SU-DHL-6 (cell line): ENCODE measurements around the gene XIRP2.
"Not testable (repeated sequence)": the region's sequence is repeated elsewhere in the genome, so short reads cannot be mapped to it uniquely, and the experiment has no call there.

Source experiments
- H2AFZ ChIP-seq: fragments of 200-600 bp; sonication (generic); 2 replicates; pipeline ENCODE4 v1.6.1; 2014; ENCODE audit warnings: low read depth, mild to moderate bottlenecking, moderate library complexity, mixed read lengths, antibody characterized with exemption, low read length; ENCODE audit not compliant: severe bottlenecking
- H3F3A ChIP-seq: fragments of 200-600 bp; shearing (Covaris generic); 2 replicates; pipeline ENCODE4 v1.6.0; 2016; ENCODE audit warnings: antibody characterized with exemption, mild to moderate bottlenecking; ENCODE audit not compliant: insufficient read depth
- H3K27ac ChIP-seq: fragments of 200-600 bp; sonication (generic); 2 replicates; pipeline ENCODE4 v1.5.1; 2016; ENCODE audit warnings: low read depth, mild to moderate bottlenecking, low read length, moderate library complexity, mixed read lengths
- H3K27me3 ChIP-seq: fragments of 200-600 bp; sonication (generic), shearing (Covaris generic); 2 replicates; pipeline ENCODE4 v1.6.0; 2014; ENCODE audit warnings: mild to moderate bottlenecking, low read length
- H3K36me3 ChIP-seq: fragments of 200-600 bp; sonication (generic); 2 replicates; pipeline ENCODE4 v1.6.1; 2014; ENCODE audit warnings: mild to moderate bottlenecking, low read length, mixed read lengths
- H3K4me2 ChIP-seq: fragments of 300-600, 200-600 bp; shearing (Covaris generic), sonication (generic); 2 replicates; pipeline ENCODE4 v1.6.0; 2014; ENCODE audit warnings: low read length, low read depth, mild to moderate bottlenecking; ENCODE audit not compliant: poor library complexity, severe bottlenecking
- H3K4me3 ChIP-seq: fragments of 200-600 bp; sonication (generic); 2 replicates; pipeline ENCODE4 v1.5.1; 2014; ENCODE audit warnings: antibody characterized with exemption, low read length, mild to moderate bottlenecking, mixed read lengths; ENCODE audit not compliant: insufficient read depth, poor library complexity, severe bottlenecking
- H3K79me2 ChIP-seq: fragments of 200-600 bp; sonication (generic); 2 replicates; pipeline ENCODE4 v1.6.1; 2014; ENCODE audit warnings: mild to moderate bottlenecking, low read length, moderate library complexity; ENCODE audit not compliant: insufficient read depth
- H3K9ac ChIP-seq: fragments of 200-600 bp; sonication (generic); 2 replicates; pipeline ENCODE4 v1.7.0; 2014; ENCODE audit warnings: mild to moderate bottlenecking, low read length
- H3K9me2 ChIP-seq: fragments of 200-600 bp; sonication (generic); replicated peaks from 2 replicates; pipeline ENCODE4 v1.6.1; 2014; ENCODE audit warnings: low read length; ENCODE audit not compliant: insufficient read depth
- H3K9me3 ChIP-seq: fragments of 200-600 bp; sonication (generic); 2 replicates; pipeline ENCODE4 v1.6.1; 2014; ENCODE audit warnings: low read length, mixed read lengths; ENCODE audit not compliant: insufficient read depth
- H4K20me1 ChIP-seq: fragments of 200-600 bp; sonication (generic); 2 replicates; pipeline ENCODE4 v1.6.1; 2014; ENCODE audit warnings: low read depth, mild to moderate bottlenecking, antibody characterized with exemption, low read length, moderate library complexity, mixed read lengths
- EZH2phosphoT487 ChIP-seq: fragments of 200-600 bp; sonication (generic), shearing (Covaris generic); conservative IDR thresholded peaks from 2 replicates; pipeline ENCODE4 v1.6.1; 2018; ENCODE audit warnings: mild to moderate bottlenecking, antibody characterized with exemption, low read length, moderate library complexity, mixed read lengths
- TF ChIP-seq, protein P1 (sequence below): fragments of 200-600 bp; sonication (generic); IDR thresholded peaks from one replicate; pipeline ENCODE4 v1.5.1; 2017; ENCODE audit warnings: antibody characterized with exemption, mild to moderate bottlenecking, low read length, moderate library complexity; ENCODE audit not compliant: insufficient read depth, poor library complexity, severe bottlenecking

The XIRP2 gene

DNA sequence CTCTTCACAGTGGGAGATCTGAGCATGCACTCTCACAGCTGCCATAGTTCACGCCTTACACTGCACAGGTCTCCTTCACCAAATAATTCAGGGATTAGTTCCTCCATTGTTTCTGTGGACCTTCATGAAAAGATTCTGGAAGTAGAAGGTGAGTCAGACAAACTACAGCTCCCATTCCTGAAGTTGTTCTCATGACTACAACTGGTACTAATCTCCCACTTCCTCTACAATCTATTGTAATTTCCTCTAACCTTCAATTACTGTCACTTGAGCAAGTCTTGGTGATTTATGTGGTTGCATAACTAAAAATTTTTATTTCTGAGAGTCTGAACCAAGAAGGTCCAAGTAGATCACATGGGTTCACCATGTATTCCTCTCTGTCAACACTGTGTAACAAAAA is 128.7 kb downstream of the XIRP2 start:
- Histone ChIP-seq H3K9ac (no peak overlapping the region), H4K20me1 (no peaks in the 10 kb centered on the region), H3K4me2 (no peak overlapping the region), H3K79me2 (no peaks in the 10 kb centered on the region), H2AFZ (no peak overlapping the region), H3K9me2 (no peaks in the 10 kb centered on the region), H3K27ac (no peak overlapping the region), H3K27me3 (no peaks in the 10 kb centered on the region), H3F3A (no peaks in the 10 kb centered on the region), H3K36me3 (no peaks in the 10 kb centered on the region), H3K9me3 (no peaks in the 10 kb centered on the region), H3K4me3 (no peak overlapping the region)
- TF ChIP-seq, protein P1, sequence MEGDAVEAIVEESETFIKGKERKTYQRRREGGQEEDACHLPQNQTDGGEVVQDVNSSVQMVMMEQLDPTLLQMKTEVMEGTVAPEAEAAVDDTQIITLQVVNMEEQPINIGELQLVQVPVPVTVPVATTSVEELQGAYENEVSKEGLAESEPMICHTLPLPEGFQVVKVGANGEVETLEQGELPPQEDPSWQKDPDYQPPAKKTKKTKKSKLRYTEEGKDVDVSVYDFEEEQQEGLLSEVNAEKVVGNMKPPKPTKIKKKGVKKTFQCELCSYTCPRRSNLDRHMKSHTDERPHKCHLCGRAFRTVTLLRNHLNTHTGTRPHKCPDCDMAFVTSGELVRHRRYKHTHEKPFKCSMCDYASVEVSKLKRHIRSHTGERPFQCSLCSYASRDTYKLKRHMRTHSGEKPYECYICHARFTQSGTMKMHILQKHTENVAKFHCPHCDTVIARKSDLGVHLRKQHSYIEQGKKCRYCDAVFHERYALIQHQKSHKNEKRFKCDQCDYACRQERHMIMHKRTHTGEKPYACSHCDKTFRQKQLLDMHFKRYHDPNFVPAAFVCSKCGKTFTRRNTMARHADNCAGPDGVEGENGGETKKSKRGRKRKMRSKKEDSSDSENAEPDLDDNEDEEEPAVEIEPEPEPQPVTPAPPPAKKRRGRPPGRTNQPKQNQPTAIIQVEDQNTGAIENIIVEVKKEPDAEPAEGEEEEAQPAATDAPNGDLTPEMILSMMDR, result no peak
- TF ChIP-seq EZH2phosphoT487, result no peak

DNA sequence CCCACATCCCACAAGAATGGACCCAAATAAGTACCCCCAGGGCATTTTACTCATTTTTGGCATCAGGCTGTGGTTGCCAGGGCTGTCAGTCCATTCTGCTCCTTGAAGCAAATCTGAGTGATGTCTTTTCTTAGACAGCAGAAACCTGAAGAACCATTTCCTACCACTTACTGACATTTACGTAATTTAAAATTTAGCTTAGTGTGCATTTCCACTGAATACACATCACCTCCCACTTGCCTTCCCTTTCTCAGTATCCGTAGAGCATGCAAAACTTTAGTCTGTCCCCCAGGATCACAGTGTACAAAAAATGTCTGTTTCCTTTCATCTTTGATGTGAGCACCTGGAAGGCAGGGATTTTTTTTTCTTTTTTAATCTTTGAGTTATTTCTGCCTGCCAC is 130.3 kb downstream of the XIRP2 start:
- Histone ChIP-seq H3K27ac (no peak overlapping the region), H3K9me2 (no peaks in the 10 kb centered on the region), H3K9me3 (no peaks in the 10 kb centered on the region), H3F3A (no peaks in the 10 kb centered on the region), H3K36me3 (no peaks in the 10 kb centered on the region), H2AFZ (no peak overlapping the region), H3K4me3 (no peak overlapping the region), H3K9ac (no peak overlapping the region), H3K79me2 (no peaks in the 10 kb centered on the region), H3K27me3 (no peaks in the 10 kb centered on the region), H3K4me2 (no peak overlapping the region), H4K20me1 (no peaks in the 10 kb centered on the region)
- no peak for TF ChIP-seq EZH2phosphoT487
- TF ChIP-seq, protein P1, result no peak

DNA sequence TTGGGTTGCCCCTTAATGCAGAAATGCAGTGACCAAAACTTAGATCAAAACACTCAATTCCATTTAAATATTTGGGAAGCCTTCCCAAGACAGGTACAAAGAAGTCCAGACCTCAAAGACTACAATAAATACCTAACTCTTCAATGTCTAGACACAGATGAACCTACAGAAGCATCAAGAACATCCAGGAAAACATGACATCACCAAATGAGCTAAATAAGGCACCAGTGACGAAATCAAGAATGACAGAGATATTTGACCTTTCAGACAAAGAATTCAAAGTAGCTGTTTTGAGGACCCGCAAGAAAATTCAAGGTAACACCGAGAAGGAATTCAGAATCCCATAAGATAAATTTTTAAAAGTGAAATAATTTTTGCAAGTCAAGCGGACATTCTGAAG is 140.2 kb downstream of the XIRP2 start:
- no peaks in the 10 kb centered on the region for H3K36me3 ChIP-seq

DNA sequence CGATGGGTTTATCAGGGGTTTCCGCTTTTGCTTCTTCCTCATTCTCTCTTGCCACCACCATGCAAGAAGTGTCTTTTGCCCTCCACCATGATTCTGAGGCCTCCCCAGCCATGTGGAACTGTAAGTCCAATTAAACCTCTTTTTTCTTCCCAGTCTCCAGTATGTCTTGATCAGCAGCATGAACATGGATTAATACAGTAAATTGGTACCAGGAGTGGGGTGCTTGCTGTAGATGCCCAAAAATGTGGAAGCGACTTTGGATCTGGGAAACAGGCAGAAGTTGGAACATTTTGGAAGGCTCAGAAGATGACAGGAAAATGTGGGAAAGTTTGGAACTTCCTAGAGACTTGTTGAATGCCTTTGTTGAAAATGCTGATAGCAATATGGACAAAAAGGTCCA is 146.7 kb downstream of the XIRP2 start:
- not testable (repeated sequence) for H3K36me3 ChIP-seq, H3K4me2 ChIP-seq, H3K9me3 ChIP-seq, H3K27me3 ChIP-seq, H3K9ac ChIP-seq, H3K9me2 ChIP-seq, H3K27ac ChIP-seq, H3K79me2 ChIP-seq, H2AFZ ChIP-seq, H4K20me1 ChIP-seq, H3K4me3 ChIP-seq, H3F3A ChIP-seq

More for the DNA sequence above, 140.2 kb downstream of the XIRP2 start:
- Histone ChIP-seq H2AFZ (no peak overlapping the region), H3K79me2 (no peaks in the 10 kb centered on the region), H3K9ac (no peak overlapping the region), H3K9me2 (0 out of 2 replicates have a peak, but pooled peaks cover 4% of the 10 kb centered on the region), H3K4me3 (no peak overlapping the region), H3K27me3 (no peaks in the 10 kb centered on the region), H3K27ac (no peak overlapping the region), H3K4me2 (no peak overlapping the region), H3K9me3 (no peaks in the 10 kb centered on the region), H3F3A (no peaks in the 10 kb centered on the region), H4K20me1 (no peaks in the 10 kb centered on the region)
- TF ChIP-seq, protein P1, result no peak
- no peak for TF ChIP-seq EZH2phosphoT487
